Fibroblast of skin of back (primary cell): ENCODE measurements around the gene LSM3.
"Not testable (repeated sequence)": the region's sequence is repeated elsewhere in the genome, so short reads cannot be mapped to it uniquely, and the experiment has no call there.

Experiments
- DNase-seq: peaks from one replicate; pipeline ENCODE4 v3.0.0-alpha.2; 2013

LSM3 gene

GRCh38 chr3:14222900-14223594, 44.4 kb downstream of the LSM3 start:
- peak; percentile 58 for DNase-seq

GRCh38 chr3:14223595-14223994, 45.0 kb downstream of the LSM3 start:
- no peak for DNase-seq

DNA sequence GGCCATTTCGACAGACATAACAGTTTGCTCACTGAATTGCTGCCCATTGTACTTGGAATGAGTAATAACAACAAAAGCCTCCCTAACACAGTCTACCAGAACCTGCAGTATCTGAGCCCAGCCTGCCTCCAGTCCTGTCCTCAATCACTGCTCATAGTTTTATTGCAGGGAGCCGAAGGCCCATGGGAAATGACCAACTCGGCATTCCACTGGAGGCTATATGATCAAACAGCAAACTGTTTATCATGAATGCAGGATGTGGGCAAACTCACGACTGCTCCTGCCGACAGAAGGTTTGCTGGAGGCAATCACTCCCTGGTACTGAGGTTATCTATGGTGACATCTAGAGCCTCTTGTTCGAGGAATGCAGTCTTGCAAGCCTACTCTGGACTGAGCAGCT, 46.3 kb downstream of the LSM3 start:
- DNase-seq, result peak; percentile 78

DNA sequence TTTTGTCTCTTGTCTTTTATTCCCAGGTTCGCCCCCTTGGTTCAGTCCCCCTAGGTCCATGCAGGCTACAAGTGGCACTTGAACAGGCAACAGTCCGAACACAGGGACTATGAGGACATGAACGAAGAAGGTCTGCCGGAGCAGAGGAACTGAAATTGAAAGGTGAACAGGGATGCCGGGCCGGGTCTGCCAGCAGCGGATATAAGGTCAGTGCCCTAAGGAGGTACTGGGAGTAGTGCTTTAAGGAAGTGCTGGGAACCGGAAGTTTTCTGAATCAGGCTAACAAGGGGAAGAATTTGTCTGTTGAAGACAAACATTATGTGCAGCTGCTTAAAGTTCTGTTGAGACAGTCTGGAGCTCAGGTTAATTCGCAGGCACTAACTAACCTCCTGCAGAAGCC, 46.8 kb downstream of the LSM3 start:
- DNase-seq, result no peak

- DNase-seq, result not testable (repeated sequence)
These were observed 47.7 kb downstream of the LSM3 start for GRCh38 chr3:14226351-14226750.

- no peak for DNase-seq
These were observed 49.2 kb downstream of the LSM3 start for GRCh38 chr3:14227856-14228255.

DNA sequence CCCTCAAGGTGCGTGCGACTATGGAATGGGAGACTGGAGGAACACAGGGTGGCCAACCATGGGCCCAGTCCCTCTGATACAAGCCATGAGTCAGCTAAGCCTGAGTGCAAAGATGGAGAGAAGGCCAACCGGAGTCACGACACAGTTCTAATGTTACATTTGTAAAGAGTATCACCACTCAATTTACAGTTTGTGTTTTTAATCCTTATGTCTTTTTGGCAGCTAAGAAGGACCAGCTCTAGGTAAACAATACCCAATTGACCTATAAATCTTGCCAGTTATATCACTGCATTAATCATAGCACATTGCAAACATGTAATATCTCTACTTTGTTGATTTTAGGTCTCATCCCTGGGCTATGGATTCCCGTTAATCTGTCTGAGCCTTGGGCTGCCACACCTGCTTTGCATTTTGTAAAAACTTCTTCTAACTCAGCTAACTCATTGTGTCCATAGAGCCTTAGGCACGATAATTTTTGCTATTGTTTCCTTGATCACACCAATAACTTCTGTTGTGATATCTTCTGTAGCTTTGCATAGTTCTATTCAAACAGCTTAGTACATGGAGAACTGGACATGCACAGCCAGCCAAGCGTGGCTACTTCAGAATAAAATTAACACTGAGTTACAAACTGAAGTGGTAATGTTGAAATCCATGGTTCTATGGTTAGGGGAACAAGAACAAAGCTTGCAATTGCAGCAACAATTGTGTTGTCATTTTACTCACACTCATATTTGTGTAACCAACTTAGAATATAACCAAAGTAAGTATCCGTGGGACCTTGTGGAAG, 50.3 kb downstream of the LSM3 start:
- DNase-seq, result peak; percentile 46

DNA sequence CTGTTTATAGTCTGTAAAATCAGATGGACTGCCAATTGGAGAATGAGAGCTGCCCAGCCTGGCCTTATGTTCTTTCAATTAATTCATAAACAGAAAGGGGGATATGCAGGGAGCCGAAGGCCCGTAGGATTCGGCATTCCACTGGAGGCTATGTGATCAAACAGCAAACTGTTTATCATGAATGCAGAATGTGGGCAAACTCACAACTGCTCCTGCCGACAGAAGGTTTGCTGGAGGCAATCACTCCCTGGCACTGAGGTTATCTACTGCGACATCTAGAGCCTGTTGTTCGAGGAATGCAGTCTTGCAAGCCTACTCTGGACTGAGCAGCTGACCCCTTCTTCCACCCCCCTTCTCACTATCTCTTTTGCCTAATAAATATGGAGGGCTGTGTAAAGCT, 51.1 kb downstream of the LSM3 start:
- not testable (repeated sequence) for DNase-seq

DNA sequence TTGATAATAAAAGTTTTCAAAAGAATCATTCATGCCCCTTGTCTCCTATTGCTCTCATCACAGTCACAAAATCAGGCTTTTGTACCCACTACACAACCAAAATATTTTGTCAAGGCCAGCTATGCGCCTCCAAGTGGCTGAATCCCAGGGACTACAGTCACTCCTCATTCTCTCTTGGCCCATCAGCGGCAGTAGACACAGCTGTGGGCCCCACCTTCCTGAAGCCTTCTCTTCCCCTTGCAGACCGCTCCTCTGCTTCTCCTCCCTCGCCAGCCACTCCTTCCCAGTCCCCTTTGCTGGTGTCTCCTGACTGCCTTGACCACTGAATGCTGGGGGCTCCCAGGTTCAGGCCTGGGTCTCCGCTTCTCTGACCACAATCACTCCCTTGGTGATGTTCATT, 52.1 kb downstream of the LSM3 start:
- DNase-seq, result no peak

DNA sequence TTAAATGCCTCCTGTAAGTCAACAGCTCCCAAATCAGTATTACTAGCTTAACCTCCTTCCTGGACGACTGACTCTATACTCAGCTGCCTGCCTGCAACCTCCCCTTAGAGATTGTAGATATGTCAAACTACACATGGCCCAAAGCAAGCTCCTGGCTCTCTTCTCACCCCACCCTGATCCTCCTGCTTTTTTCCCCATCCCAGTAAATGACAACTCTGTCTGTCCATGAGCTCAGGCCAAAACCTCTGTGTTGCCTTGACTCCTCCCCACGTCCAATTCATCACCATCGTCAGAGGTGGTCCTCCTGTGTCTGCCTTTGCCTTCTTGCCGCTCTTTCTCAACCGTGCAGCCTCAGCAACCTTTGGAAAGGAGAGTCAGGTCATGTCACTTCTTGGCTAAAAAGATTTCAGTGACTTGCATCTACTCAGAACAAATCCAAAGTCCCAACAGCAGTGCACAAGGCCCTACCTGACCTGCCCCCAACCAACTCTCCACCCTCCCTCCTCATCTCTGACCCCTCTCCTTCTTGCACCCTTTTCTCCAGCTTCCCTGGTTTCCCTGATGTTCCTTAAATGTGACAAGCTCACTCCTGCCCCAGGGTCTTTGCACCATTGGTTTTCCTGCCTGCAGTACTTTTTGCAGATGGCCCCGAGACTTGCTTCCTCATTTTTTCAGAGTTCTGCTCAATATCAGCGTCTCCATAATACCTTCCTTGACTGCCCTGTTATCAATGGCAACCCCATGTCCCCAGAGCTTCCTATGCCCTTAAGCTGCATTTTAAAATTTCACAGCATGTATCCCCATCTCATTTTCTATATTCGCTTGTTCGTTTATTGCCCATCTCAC, 52.8 kb downstream of the LSM3 start:
- no peak for DNase-seq

- DNase-seq, result peak; percentile 85
These were observed 53.4 kb downstream of the LSM3 start for GRCh38 chr3:14231998-14232501.

GRCh38 chr3:14234251-14235002, 55.8 kb downstream of the LSM3 start:
- DNase-seq, result no peak

- no peak for DNase-seq
These were observed 56.6 kb downstream of the LSM3 start for GRCh38 chr3:14235003-14235911.

GRCh38 chr3:14235912-14236295, 57.3 kb downstream of the LSM3 start:
- no peak for DNase-seq

- no peak for DNase-seq
These were observed 58.3 kb downstream of the LSM3 start for GRCh38 chr3:14236902-14237301.

- DNase-seq, result no peak
These were observed 58.8 kb downstream of the LSM3 start for GRCh38 chr3:14237457-14237856.

- no peak for DNase-seq
These were observed 59.7 kb downstream of the LSM3 start for GRCh38 chr3:14238356-14238755.

DNA sequence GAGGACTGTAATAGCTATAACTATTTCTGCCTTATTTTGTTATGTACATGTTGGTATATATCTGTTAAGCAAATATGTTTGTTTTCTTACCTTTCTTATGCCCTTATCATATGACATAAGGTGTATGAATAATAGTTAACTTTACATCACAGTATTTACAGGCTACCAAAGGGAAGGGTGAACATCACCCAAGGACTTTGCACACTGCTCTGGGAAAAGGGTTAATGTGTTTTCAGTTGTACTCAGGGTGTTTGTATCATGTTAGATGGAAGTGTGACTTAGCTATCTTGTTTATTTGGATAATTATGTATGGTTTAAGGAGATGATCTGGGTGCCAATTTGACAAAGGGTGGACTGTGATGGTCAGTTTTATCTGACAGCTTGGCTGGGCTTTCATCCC, 60.3 kb downstream of the LSM3 start:
- DNase-seq, result no peak

GRCh38 chr3:14239940-14240339, 61.3 kb downstream of the LSM3 start:
- DNase-seq, result no peak

GRCh38 chr3:14240366-14240765, 61.7 kb downstream of the LSM3 start:
- no peak for DNase-seq

GRCh38 chr3:14241716-14242115, 63.1 kb downstream of the LSM3 start:
- DNase-seq, result no peak
